Spleen (tissue), 11 donors: ENCODE results near the gene DCUN1D4. TPM values are rescaled to one million over a fixed set of nuclear protein-coding genes. Genes with fewer than 3 reads are reported as not detected.
A peak's percentile ranks its signal among the peaks of the same experiment; 100 is the strongest.

Experiments used
- DNase-seq: peaks from one replicate; pipeline ENCODE4 v3.0.0-alpha.2; 2020
- H3K27ac ChIP-seq, 8 donors: fragments of 200-600 bp; sonication (generic) in 7 of 8; 1 replicate in 4 of 8; 2 replicates in 4 of 8; pipeline versions ENCODE4 v1.5.0 to v1.8.0; 2016 to 2021; ENCODE audit warnings: inconsistent platforms in 4 of 8, mild to moderate bottlenecking in 4 of 8, moderate library complexity in 1 of 8
- H3K27me3 ChIP-seq, 7 donors: fragments of 200-600 bp; sonication (generic) in 6 of 7; replicated peaks in 1 of 7; 1 replicate in 4 of 7; 2 replicates in 3 of 7; pipeline versions ENCODE4 v1.5.0 to v1.8.0; 2016 to 2021; ENCODE audit warnings: inconsistent platforms in 3 of 7, mild to moderate bottlenecking in 1 of 7
- H3K36me3 ChIP-seq, 6 donors: fragments of 200-600 bp; sonication (generic) in 5 of 6; 1 replicate in 4 of 6; 2 replicates in 2 of 6; pipeline versions ENCODE4 v1.5.0 to v1.8.0; 2016 to 2021; ENCODE audit warnings: inconsistent platforms in 2 of 6
- H3K4me1 ChIP-seq, 6 donors: fragments of 200-600 bp; sonication (generic) in 5 of 6; 1 replicate in 3 of 6; 2 replicates in 3 of 6; pipeline versions ENCODE4 v1.5.0 to v1.8.0; 2016 to 2021; ENCODE audit warnings: inconsistent platforms in 3 of 6
- H3K4me3 ChIP-seq, 8 donors: fragments of 200-600 bp; sonication (generic) in 7 of 8; 1 replicate in 4 of 8; 2 replicates in 4 of 8; pipeline versions ENCODE4 v1.5.0 to v1.8.0; 2016 to 2021; ENCODE audit warnings: inconsistent platforms in 4 of 8, mild to moderate bottlenecking in 4 of 8, moderate library complexity in 2 of 8
- H3K9me3 ChIP-seq, 8 donors: fragments of 200-600 bp; sonication (generic) in 7 of 8; 1 replicate in 4 of 8; 2 replicates in 4 of 8; pipeline versions ENCODE4 v1.5.0 to v1.8.0; 2016 to 2021; ENCODE audit warnings: inconsistent platforms in 4 of 8
- POLR2A ChIP-seq, 3 donors: fragments of 450-650 bp; IDR thresholded peaks; one replicate each; pipeline ENCODE4 v1.5.1; 2017; ENCODE audit warnings: antibody characterized with exemption in 3 of 3, mild to moderate bottlenecking in 1 of 3
- POLR2AphosphoS5 ChIP-seq, 3 donors: sonication (generic); formaldehyde crosslinking; IDR thresholded peaks; one replicate each; pipeline ENCODE4 v1.5.1; 2017; ENCODE audit warnings: antibody characterized with exemption in 3 of 3
- WGBS, 5 donors: extraction: QIAGEN DNeasy Blood & Tissue Kit in 3 of 5; methylation state at CpG; one replicate each; pipeline versions ENCODE4 v1.1.5 to v1.1.7; 2013 to 2018; 5-methylcytosine and 5-hydroxymethylcytosine counted together
- intact Hi-C: fragments of 100-400 bp; cut with DNase I; formaldehyde crosslinking; loops from one replicate; pipeline ENCODE4 v1.15.0; 2023; ENCODE audit warnings: low total_unique reads
- polyA plus RNA-seq, 3 donors: library from polyadenylated mRNA; stranded (reverse); fragments of 200-250 nt; gene quantifications; one replicate each; pipeline ENCODE4 v1.2.1, GENCODE V29; 2013
- total RNA-seq, 7 donors: library from RNA; depleted of rRNA in 3 of 7; stranded (reverse); fragments of >200 nt in 3 of 7; fragmentation: NEBNext Ultra II Directional in 4 of 7; extraction: Animal tissue kit (Norgen Biotek cat#: 25700) in 4 of 7; gene quantifications; one replicate each; pipeline versions ENCODE4 v1.1.0 to v1.2.1, GENCODE V29; 2016 to 2021
- TF ChIP-seq, protein P1 (sequence below), 11 experiments: fragments of 200-600 bp in 7 of 11; fragments of 450-650 bp in 4 of 11; sonication (generic) in 4 of 11; IDR thresholded peaks in 8 of 11; conservative IDR thresholded peaks in 3 of 11; 1 replicate in 7 of 11; 2 replicates in 4 of 11; pipeline versions ENCODE4 v1.4.0 to v1.8.0; 2016 to 2021; ENCODE audit warnings: antibody characterized with exemption in 11 of 11, inconsistent platforms in 4 of 11, mild to moderate bottlenecking in 1 of 11
- donor health status: healthy with polysubstance abuse.
- donor health status: DM: no; HTN: no; CAD: no; lungs with moderate emphysema.
- donor health status: DM: no; HTN: no; CAD: no.
- donor health status: Bipolar disorder and iron deficiency.
- donor health status: healthy.
- donor health status: DM: no; HTN: no; CAD: no.
- donor health status: DM: yes; HTN: yes; CAD: no.

Gene DCUN1D4
- total and polyA plus RNA-seq, 10 donors, result 10.8 to 59.8 (median 43.7) TPM

DNA sequence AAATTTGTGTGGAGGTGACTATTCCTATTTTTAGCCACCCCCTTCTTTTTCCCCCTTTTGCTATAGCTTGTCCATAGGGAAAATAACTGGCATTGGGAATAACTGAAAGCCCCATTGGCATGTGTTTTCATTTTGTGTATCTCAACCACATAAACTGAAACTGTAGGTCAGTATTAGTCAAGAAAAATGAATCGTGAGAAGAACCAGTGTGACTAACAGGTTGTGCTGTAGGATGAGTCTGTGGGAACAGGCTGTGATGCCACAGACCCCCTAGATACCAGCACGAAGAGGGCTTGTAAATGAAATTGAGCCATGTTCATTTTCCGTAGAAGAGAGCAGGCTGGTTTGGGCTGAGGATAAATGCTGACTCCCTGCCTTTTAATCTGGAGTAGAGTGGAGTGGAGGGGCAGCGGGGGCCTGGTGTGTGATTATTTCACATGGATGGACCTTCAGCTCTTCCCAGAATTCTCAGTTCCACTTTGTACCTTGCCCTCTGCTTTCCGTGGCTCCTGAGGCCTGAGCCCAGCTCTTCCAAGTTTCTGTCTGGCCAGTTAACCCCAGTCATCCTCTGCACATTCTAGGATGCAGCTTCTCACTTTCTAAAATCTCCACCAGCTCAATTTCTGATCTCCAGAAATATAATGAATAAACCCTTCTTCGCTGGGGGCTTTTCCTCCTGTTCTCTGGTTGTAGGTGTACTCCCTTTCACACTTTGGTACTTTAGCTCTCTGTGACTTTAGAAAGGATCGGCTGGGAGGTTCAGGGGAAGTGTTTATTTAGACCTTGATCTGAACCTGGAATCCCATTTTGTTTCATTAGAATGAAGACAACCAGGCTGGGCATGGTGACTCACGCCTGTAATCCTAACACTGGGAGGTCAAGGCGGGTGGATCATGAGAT is 37.3 kb downstream of the DCUN1D4 start:
- intact Hi-C loops, result no loop called here
- Histone ChIP-seq H3K36me3 (peaks cover 0 to 95% (median 28%) of the 10 kb centered on the region in 6 donors), H3K27ac (no peak overlapping the region), H3K9me3 (peaks cover 0 to 4% (median 0%) of the 10 kb centered on the region in 8 donors), H3K27me3 (no peaks in the 10 kb centered on the region), H3K4me3 (no peak overlapping the region), H3K4me1 (no peaks in the 10 kb centered on the region)
- DNase-seq, result no peak
- TF ChIP-seq, protein P1, sequence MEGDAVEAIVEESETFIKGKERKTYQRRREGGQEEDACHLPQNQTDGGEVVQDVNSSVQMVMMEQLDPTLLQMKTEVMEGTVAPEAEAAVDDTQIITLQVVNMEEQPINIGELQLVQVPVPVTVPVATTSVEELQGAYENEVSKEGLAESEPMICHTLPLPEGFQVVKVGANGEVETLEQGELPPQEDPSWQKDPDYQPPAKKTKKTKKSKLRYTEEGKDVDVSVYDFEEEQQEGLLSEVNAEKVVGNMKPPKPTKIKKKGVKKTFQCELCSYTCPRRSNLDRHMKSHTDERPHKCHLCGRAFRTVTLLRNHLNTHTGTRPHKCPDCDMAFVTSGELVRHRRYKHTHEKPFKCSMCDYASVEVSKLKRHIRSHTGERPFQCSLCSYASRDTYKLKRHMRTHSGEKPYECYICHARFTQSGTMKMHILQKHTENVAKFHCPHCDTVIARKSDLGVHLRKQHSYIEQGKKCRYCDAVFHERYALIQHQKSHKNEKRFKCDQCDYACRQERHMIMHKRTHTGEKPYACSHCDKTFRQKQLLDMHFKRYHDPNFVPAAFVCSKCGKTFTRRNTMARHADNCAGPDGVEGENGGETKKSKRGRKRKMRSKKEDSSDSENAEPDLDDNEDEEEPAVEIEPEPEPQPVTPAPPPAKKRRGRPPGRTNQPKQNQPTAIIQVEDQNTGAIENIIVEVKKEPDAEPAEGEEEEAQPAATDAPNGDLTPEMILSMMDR (IDR thresholded peaks at IDR 0.05 in 8 of 11, conservative IDR thresholded peaks at IDR 0.05 in 3 of 11), result no peak
- TF ChIP-seq POLR2AphosphoS5 (IDR thresholded peaks at IDR 0.05), result no peak
- TF ChIP-seq POLR2A (IDR thresholded peaks at IDR 0.05), result no peak
- 93 to 97% (median 95%) methylated on average over 9 of the region's 9 CpGs for WGBS, 5 donors

DNA sequence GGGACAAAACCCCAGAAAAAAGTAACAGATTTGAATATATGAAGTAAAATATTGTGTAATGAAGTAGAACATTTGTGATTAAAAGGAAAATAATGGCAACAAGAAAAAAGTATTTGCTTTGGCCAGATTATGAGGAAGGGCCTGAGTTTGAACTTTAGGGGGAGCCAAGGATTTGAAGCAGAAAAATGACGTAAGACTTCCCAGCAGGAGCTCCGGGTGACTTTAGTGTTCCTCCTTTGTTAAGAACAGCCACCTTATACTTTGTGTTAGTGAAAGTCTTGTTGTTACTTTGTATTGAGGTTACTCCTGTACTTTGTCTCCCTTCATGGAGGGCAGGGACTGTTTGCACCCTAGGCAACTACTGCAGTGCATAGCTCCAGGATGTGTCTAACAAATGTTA is 41.1 kb downstream of the DCUN1D4 start:
- Histone ChIP-seq H3K27me3 (no peaks in the 10 kb centered on the region), H3K27ac (no peak overlapping the region), H3K9me3 (no peaks in the 10 kb centered on the region), H3K36me3 (peaks cover 0 to 94% (median 26%) of the 10 kb centered on the region in 6 donors), H3K4me1 (no peaks in the 10 kb centered on the region), H3K4me3 (no peak overlapping the region)
- 54 to 84% (median 65%) methylated on average over 2 of the region's 2 CpGs for WGBS, 5 donors
- intact Hi-C loops, result no loop called here
- no peak for TF ChIP-seq POLR2A (IDR thresholded peaks at IDR 0.05)
- TF ChIP-seq POLR2AphosphoS5 (IDR thresholded peaks at IDR 0.05), result no peak
- TF ChIP-seq, protein P1 (IDR thresholded peaks at IDR 0.05 in 8 of 11, conservative IDR thresholded peaks at IDR 0.05 in 3 of 11), result no peak
- no peak for DNase-seq

DNA sequence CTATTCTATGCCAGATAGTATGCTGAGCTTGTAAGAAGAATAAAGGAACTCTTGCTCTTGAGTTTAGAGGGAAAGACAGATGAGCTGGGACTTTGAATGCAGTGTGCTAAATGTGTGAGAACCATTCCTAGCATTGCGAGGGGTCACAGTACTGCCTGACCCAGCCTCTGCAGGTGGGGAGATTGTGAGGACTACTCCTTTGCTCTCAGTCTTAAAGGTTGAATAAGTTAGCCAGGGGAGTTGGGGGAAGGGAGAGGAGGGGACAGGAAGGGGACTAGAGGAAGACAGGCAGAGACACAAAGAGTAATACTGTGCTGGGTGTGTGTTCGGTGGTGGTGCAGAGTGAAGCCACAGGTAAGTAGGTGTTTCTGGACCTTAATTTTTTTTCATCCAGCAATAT is 41.7 kb downstream of the DCUN1D4 start:
- no peak overlapping the region for H3K27ac ChIP-seq
- 87 to 95% (median 90%) methylated on average over 2 of the region's 2 CpGs for WGBS, 5 donors
- no peaks in the 10 kb centered on the region for H3K4me1 ChIP-seq
- intact Hi-C loops, result no loop called here
- no peak for DNase-seq
- H3K9me3 ChIP-seq, result no peaks in the 10 kb centered on the region
- peaks cover 0 to 94% (median 27%) of the 10 kb centered on the region in 6 donors for H3K36me3 ChIP-seq
- no peaks in the 10 kb centered on the region for H3K27me3 ChIP-seq
- TF ChIP-seq POLR2A (IDR thresholded peaks at IDR 0.05), result no peak
- no peak for TF ChIP-seq POLR2AphosphoS5 (IDR thresholded peaks at IDR 0.05)
- TF ChIP-seq, protein P1 (IDR thresholded peaks at IDR 0.05 in 8 of 11, conservative IDR thresholded peaks at IDR 0.05 in 3 of 11), result no peak
- H3K4me3 ChIP-seq, result no peak overlapping the region

DNA sequence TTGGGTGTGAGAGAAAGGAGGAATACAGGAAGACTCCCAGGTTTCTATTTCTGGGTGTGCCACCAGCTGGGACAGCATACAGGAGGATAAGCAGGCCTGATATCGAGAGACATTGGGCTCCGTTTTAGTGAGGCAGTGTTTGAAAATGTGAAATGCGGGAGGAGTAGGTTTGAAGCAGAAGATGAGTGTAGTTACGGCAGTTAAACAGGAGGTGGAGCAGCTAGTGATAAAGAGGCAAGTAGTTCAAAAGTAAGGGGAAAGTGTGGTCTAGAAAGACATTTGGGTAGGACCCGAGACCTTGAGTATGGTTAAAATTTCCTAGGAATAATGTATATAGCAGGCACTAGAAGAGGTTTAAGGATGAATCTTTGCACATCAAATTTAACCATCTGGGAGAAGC is 42.4 kb downstream of the DCUN1D4 start:
- DNase-seq, result no peak
- no peaks in the 10 kb centered on the region for H3K4me1 ChIP-seq
- H3K27ac ChIP-seq, result no peak overlapping the region
- H3K4me3 ChIP-seq, result no peak overlapping the region
- TF ChIP-seq, protein P1 (IDR thresholded peaks at IDR 0.05 in 8 of 11, conservative IDR thresholded peaks at IDR 0.05 in 3 of 11), result peak in 5 of 11 experiments; percentile 15 to 32 (median 23)
- no peak for TF ChIP-seq POLR2A (IDR thresholded peaks at IDR 0.05)
- 79 to 85% (median 83%) methylated on average over 5 of the region's 5 CpGs for WGBS, 5 donors
- no peaks in the 10 kb centered on the region for H3K9me3 ChIP-seq
- no peaks in the 10 kb centered on the region for H3K27me3 ChIP-seq
- intact Hi-C loops, result no loop called here
- H3K36me3 ChIP-seq, result peaks cover 0 to 94% (median 26%) of the 10 kb centered on the region in 6 donors
